ENCODE data around the gene ZNF778.

DNA sequence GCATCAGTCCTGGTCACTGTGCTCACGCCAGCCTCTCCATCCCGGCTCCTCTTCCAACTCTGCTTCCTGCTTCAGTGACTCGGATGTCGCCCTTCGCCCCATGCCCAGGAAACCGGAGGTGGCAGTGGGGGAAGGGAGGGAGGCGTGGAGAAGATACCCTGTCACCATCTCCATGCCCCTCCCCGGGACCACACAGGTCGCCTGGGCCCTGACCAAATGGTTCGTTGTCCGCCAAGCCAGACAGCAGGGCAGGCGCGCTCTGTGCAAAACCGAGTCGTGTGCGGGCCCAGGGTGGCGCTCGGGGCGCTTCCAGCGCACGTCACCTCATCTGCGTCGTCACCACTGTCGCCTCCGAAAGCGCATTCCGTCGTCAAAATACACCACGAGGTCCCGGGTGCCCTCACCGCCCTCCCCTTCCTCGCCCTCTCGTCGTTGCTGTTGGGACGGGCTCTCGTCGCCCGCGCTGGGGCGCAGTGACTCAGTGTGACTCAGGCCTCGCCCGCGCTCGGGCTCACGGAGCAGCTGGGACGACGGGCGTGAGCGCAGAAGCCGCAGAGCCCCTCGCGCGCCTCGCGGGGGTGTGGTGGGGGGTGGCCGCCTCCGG, 39.2 kb downstream of the ZNF778 start:
- TF ChIP-seq, protein P1, sequence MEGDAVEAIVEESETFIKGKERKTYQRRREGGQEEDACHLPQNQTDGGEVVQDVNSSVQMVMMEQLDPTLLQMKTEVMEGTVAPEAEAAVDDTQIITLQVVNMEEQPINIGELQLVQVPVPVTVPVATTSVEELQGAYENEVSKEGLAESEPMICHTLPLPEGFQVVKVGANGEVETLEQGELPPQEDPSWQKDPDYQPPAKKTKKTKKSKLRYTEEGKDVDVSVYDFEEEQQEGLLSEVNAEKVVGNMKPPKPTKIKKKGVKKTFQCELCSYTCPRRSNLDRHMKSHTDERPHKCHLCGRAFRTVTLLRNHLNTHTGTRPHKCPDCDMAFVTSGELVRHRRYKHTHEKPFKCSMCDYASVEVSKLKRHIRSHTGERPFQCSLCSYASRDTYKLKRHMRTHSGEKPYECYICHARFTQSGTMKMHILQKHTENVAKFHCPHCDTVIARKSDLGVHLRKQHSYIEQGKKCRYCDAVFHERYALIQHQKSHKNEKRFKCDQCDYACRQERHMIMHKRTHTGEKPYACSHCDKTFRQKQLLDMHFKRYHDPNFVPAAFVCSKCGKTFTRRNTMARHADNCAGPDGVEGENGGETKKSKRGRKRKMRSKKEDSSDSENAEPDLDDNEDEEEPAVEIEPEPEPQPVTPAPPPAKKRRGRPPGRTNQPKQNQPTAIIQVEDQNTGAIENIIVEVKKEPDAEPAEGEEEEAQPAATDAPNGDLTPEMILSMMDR (IDR thresholded peaks at IDR 0.05; ENCODE audit: control extremely low read depth in 1 of 3, insufficient read depth in 1 of 3, low read depth in 1 of 3, low read length in 3 of 3) = no peak
- TF ChIP-seq GTF2F1 (IDR thresholded peaks at IDR 0.05; ENCODE audit: borderline replicate concordance, low read depth, low read length) (no peak), EZH2 (IDR thresholded peaks at IDR 0.05; ENCODE audit: low read depth, low read length, severe bottlenecking) (no peak), CEBPB (IDR thresholded peaks at IDR 0.05; ENCODE audit: low read depth, low read length) (no peak), TBP (IDR thresholded peaks at IDR 0.05; ENCODE audit: low read depth, low read length) (no peak; the same call in 1 of the 2 replicates), JUND (IDR thresholded peaks at IDR 0.05; ENCODE audit: low read length) (peak; percentile 9; the same call in 1 of the 2 replicates), POLR2A (IDR thresholded peaks at IDR 0.05; ENCODE audit: control extremely low read depth in 1 of 2, low read depth in 2 of 2, low read length in 2 of 2) (no peak; a peak in 1 of 3 replicates), CREB1 (IDR thresholded peaks at IDR 0.05) (peak; percentile 96), YY1 (IDR thresholded peaks at IDR 0.05; ENCODE audit: low read depth, low read length) (no peak), EGR1 (IDR thresholded peaks at IDR 0.05; ENCODE audit: borderline replicate concordance, low read depth, low read length) (no peak), TCF12 (IDR thresholded peaks at IDR 0.05; ENCODE audit: low read depth, low read length) (0 out of 2 replicates have a peak, but pooled peaks have one; percentile 15)
- TF ChIP-seq, protein P2, sequence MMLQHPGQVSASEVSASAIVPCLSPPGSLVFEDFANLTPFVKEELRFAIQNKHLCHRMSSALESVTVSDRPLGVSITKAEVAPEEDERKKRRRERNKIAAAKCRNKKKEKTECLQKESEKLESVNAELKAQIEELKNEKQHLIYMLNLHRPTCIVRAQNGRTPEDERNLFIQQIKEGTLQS (IDR thresholded peaks at IDR 0.05; ENCODE audit: insufficient read depth, low read depth, low read length) = no peak
- TF ChIP-seq, protein P3, sequence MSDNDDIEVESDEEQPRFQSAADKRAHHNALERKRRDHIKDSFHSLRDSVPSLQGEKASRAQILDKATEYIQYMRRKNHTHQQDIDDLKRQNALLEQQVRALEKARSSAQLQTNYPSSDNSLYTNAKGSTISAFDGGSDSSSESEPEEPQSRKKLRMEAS (IDR thresholded peaks at IDR 0.05) = peak; percentile 99
